Activated naive CD8-positive, alpha-beta T cell treated with anti-CD3 and anti-CD28 coated beads, Interleukin-2, amount 10 ng/mL, durations not matched to agents 7 days and 5 days (primary cell): ENCODE results near the gene SIPA1L2. TPM values are rescaled to one million over a fixed set of nuclear protein-coding genes. Genes with fewer than 3 reads are reported as not detected.

Source experiments
- ATAC-seq: fragments of 150-1000 bp; cut with Tn5 transposase; one replicate; pipeline ENCODE4 v1.10.0; 2021; ENCODE audit warnings: low read depth, moderate library complexity
- POLR2A ChIA-PET: fragments of 350-600 bp; sonication (Branson Sonifier 250); formaldehyde crosslinking; loops from one replicate; lab custom pipeline; 2021; ENCODE audit warnings: antibody characterized with exemption; lab: Charles Lee
- DNase-seq: peaks from one replicate; pipeline ENCODE4 v3.0.0; 2021
- H3K27ac Mint-ChIP-seq: one replicate; pipeline ENCODE4 v1.8.0; 2022; ENCODE audit warnings: mild to moderate bottlenecking, mixed read lengths
- H3K27me3 Mint-ChIP-seq: one replicate; pipeline ENCODE4 v1.8.0; 2022; ENCODE audit warnings: mild to moderate bottlenecking, moderate library complexity, mixed read lengths
- H3K36me3 Mint-ChIP-seq: one replicate; pipeline ENCODE4 v1.8.0; 2021; ENCODE audit warnings: mild to moderate bottlenecking, mixed read lengths
- H3K4me1 Mint-ChIP-seq: one replicate; pipeline ENCODE4 v1.8.0; 2021; ENCODE audit warnings: mixed read lengths
- H3K4me3 Mint-ChIP-seq: one replicate; pipeline ENCODE4 v1.8.0; 2022; ENCODE audit warnings: mild to moderate bottlenecking, moderate library complexity, mixed read lengths
- H3K9me3 Mint-ChIP-seq: one replicate; pipeline ENCODE4 v1.8.0; 2021; ENCODE audit warnings: mixed read lengths
- total RNA-seq, 2 experiments: library from RNA; stranded (reverse); gene quantifications; one replicate each; pipeline ENCODE4 v1.2.3, GENCODE V29; 2021

Gene SIPA1L2, protein sequence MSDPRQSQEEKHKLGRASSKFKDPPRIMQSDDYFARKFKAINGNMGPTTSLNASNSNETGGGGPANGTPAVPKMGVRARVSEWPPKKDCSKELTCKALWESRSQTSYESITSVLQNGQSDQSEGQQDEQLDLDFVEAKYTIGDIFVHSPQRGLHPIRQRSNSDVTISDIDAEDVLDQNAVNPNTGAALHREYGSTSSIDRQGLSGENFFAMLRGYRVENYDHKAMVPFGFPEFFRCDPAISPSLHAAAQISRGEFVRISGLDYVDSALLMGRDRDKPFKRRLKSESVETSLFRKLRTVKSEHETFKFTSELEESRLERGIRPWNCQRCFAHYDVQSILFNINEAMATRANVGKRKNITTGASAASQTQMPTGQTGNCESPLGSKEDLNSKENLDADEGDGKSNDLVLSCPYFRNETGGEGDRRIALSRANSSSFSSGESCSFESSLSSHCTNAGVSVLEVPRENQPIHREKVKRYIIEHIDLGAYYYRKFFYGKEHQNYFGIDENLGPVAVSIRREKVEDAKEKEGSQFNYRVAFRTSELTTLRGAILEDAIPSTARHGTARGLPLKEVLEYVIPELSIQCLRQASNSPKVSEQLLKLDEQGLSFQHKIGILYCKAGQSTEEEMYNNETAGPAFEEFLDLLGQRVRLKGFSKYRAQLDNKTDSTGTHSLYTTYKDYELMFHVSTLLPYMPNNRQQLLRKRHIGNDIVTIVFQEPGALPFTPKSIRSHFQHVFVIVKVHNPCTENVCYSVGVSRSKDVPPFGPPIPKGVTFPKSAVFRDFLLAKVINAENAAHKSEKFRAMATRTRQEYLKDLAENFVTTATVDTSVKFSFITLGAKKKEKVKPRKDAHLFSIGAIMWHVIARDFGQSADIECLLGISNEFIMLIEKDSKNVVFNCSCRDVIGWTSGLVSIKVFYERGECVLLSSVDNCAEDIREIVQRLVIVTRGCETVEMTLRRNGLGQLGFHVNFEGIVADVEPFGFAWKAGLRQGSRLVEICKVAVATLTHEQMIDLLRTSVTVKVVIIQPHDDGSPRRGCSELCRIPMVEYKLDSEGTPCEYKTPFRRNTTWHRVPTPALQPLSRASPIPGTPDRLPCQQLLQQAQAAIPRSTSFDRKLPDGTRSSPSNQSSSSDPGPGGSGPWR (N-terminal part only)
- total RNA-seq, result 1 to 10 TPM in 1 of 2 experiments, under 1 TPM in 1; 0.86 to 1.1 TPM

- Mint-ChIP-seq H3K4me3 (peak within 1 kb of the TSS; percentile 87), H3K27ac (no peak within 1 kb of the TSS), H3K4me1 (peaks cover 12% of the 10 kb centered on the region), H3K9me3 (no peaks in the 10 kb centered on the region), H3K27me3 (peaks cover 58% of the 10 kb centered on the region), H3K36me3 (no peaks in the 10 kb centered on the region)
- POLR2A ChIA-PET, result no interaction called here
- peak; percentile 94 for DNase-seq
- ATAC-seq, result peak; percentile 98
These were observed at the start of gene SIPA1L2 for GRCh38 chr1:232630047-232630893. SIPA1L2 (minus strand) TSS chr1:232630133; CDS start chr1:232515339, 114,794 bp downstream.

- ATAC-seq (no peak), DNase-seq (no peak)
- Mint-ChIP-seq H3K4me1 (no peaks in the 10 kb centered on the region), H3K36me3 (no peaks in the 10 kb centered on the region), H3K27ac (no peak overlapping the region), H3K4me3 (no peak overlapping the region), H3K9me3 (no peaks in the 10 kb centered on the region), H3K27me3 (peaks cover 7% of the 10 kb centered on the region)
- POLR2A ChIA-PET, result no interaction called here
These were observed 48.4 kb upstream of the SIPA1L2 start for GRCh38 chr1:232678185-232678886.

- Mint-ChIP-seq H3K4me3 (no peak overlapping the region), H3K36me3 (no peaks in the 10 kb centered on the region), H3K4me1 (no peaks in the 10 kb centered on the region), H3K27me3 (peaks cover 10% of the 10 kb centered on the region), H3K9me3 (no peaks in the 10 kb centered on the region), H3K27ac (no peak overlapping the region)
- ATAC-seq (no peak), DNase-seq (no peak)
- POLR2A ChIA-PET, result no interaction called here
These were observed 46.4 kb upstream of the SIPA1L2 start for GRCh38 chr1:232676307-232676706.

DNA sequence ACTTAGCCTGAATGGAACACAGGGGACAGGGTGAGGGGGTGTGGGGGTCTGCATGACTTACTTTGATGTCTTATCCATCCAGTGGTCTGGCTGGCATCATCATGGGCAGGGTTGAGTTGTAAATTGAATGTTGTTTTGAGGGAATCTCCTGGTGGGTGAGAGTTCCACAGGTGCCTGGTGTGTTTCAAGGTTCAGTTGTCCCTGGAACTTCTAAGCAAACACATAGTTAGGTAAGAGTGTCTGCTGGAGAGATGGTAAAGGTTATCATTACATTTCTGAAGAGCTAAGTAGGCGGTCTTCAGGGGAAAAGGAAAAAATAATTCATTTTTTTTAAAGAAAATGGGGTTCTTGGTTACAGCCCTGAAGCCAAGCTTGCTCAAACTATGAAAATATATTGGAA is 46.0 kb upstream of the SIPA1L2 start:
- Mint-ChIP-seq H3K9me3 (no peaks in the 10 kb centered on the region), H3K27me3 (peaks cover 10% of the 10 kb centered on the region), H3K4me1 (no peaks in the 10 kb centered on the region), H3K36me3 (no peaks in the 10 kb centered on the region), H3K27ac (no peak overlapping the region), H3K4me3 (no peak overlapping the region)
- no peak for ATAC-seq
- POLR2A ChIA-PET, result no interaction called here
- DNase-seq, result no peak

DNA sequence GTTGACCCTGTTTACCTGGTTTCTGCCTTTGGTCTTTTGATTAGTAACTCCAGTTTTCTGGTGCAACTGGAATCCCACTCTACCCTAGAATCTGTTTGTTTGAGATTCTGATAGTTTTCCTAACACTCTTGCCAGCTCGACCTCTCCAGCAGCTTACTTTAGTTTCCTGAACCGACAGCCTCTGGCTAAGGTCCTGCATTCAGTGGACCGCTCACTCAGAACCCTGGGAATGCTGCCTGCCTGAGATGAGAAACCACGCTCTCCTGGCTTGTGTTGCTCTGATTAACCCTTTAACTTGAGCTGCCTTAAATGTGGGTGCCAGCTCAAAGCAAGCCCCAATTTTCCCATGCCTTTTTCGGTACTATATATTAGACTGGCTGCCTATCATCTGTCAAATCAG is 45.3 kb upstream of the SIPA1L2 start:
- DNase-seq (no peak), ATAC-seq (no peak)
- Mint-ChIP-seq H3K9me3 (no peaks in the 10 kb centered on the region), H3K27ac (no peak overlapping the region), H3K4me3 (no peak overlapping the region), H3K4me1 (no peaks in the 10 kb centered on the region), H3K27me3 (peaks cover 10% of the 10 kb centered on the region), H3K36me3 (no peaks in the 10 kb centered on the region)
- POLR2A ChIA-PET, result no interaction called here

- Mint-ChIP-seq H3K27me3 (peaks cover 8% of the 10 kb centered on the region), H3K27ac (no peak overlapping the region), H3K9me3 (no peaks in the 10 kb centered on the region), H3K4me1 (no peaks in the 10 kb centered on the region), H3K4me3 (no peak overlapping the region), H3K36me3 (no peaks in the 10 kb centered on the region)
- DNase-seq (no peak), ATAC-seq (no peak)
- POLR2A ChIA-PET, result no interaction called here
These were observed 43.3 kb upstream of the SIPA1L2 start for GRCh38 chr1:232673256-232673655.

DNA sequence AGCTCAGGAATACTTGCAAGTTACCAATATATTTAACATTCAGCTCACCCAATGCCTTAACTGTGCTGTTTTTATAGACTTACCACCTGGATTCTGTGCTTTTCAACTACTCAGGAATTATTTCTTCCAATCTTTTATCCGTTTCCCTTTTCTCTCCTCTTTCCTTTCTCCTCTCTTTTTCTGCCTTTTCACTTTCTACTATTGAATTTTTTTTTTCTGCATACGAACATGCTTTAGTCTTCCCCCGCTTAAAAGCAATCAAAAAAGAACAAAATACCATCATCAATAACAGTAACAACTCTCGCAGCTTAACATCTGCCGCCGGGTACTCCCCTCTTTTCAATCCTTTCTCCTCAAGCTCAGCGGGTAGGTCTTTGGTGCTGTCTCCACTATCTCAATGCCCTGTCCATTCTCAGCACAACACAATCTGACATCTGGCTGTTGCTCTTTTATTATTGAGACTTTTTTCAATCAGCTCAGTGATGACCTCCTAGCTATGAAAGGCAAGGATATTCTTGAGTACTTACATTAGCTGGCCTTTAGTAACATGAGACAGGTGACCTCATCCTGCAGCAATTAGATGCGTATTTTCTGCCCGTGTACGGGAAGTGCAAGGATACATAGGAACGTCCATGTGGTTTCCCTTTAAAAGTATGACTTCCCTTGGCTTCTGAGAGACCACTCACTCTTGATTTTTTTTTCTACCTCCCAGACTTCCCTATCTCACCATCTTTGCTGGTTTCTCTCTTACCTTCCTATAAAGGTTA is 40.2 kb upstream of the SIPA1L2 start:
- Mint-ChIP-seq H3K27ac (no peak overlapping the region), H3K27me3 (peaks cover 10% of the 10 kb centered on the region), H3K36me3 (no peaks in the 10 kb centered on the region), H3K4me3 (no peak overlapping the region), H3K9me3 (no peaks in the 10 kb centered on the region), H3K4me1 (peaks cover 8% of the 10 kb centered on the region)
- DNase-seq (no peak), ATAC-seq (no peak)
- POLR2A ChIA-PET, result no interaction called here

DNA sequence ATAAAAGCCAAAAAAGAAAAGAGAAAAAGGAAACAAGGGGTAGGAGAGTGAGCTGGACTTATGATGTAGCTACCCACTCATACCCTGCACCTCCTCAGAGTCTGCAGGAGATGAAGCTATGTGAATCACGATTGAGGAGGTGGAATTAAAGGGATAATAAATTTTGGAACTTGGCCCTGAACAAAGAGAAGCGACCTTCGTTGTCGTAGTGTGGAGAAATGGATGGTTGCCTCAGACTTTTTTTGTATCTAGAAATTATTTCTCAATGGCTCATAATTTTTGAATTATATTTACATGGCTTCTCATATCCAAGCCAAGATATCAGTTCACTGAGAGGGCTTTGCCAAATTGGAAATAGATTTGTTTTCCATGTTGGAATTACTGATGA is 37.8 kb upstream of the SIPA1L2 start:
- POLR2A ChIA-PET, result no interaction called here
- no peak for ATAC-seq
- H3K4me1 Mint-ChIP-seq, result peaks cover 8% of the 10 kb centered on the region
- H3K4me3 Mint-ChIP-seq, result peak overlapping the region; percentile 21
- H3K27ac Mint-ChIP-seq, result no peak overlapping the region
- no peaks in the 10 kb centered on the region for H3K36me3 Mint-ChIP-seq
- no peaks in the 10 kb centered on the region for H3K9me3 Mint-ChIP-seq
- H3K27me3 Mint-ChIP-seq, result peaks cover 5% of the 10 kb centered on the region
- no peak for DNase-seq

- ATAC-seq, result no peak
- peaks cover 8% of the 10 kb centered on the region for H3K4me1 Mint-ChIP-seq
- peak overlapping the region; percentile 21 for H3K4me3 Mint-ChIP-seq
- no peaks in the 10 kb centered on the region for H3K36me3 Mint-ChIP-seq
- peaks cover 2% of the 10 kb centered on the region for H3K27me3 Mint-ChIP-seq
- H3K9me3 Mint-ChIP-seq, result no peaks in the 10 kb centered on the region
- DNase-seq, result no peak
- POLR2A ChIA-PET, result no interaction called here
- no peak overlapping the region for H3K27ac Mint-ChIP-seq
These were observed 37.3 kb upstream of the SIPA1L2 start for GRCh38 chr1:232667094-232667777.

GRCh38 chr1:232664844-232665777 is 35.2 kb upstream of the SIPA1L2 start:
- peaks cover 8% of the 10 kb centered on the region for H3K4me1 Mint-ChIP-seq
- DNase-seq (no peak), ATAC-seq (no peak)
- POLR2A ChIA-PET, result no interaction called here
- no peaks in the 10 kb centered on the region for H3K9me3 Mint-ChIP-seq
- H3K27ac Mint-ChIP-seq, result no peak overlapping the region
- peaks cover 8% of the 10 kb centered on the region for H3K27me3 Mint-ChIP-seq
- no peaks in the 10 kb centered on the region for H3K36me3 Mint-ChIP-seq
- no peak overlapping the region for H3K4me3 Mint-ChIP-seq

- POLR2A ChIA-PET, result no interaction called here
- ATAC-seq, result no peak
- H3K4me3 Mint-ChIP-seq, result no peak overlapping the region
- no peaks in the 10 kb centered on the region for H3K9me3 Mint-ChIP-seq
- no peak for DNase-seq
- peaks cover 18% of the 10 kb centered on the region for H3K27me3 Mint-ChIP-seq
- H3K27ac Mint-ChIP-seq, result no peak overlapping the region
- peaks cover 8% of the 10 kb centered on the region for H3K4me1 Mint-ChIP-seq
- H3K36me3 Mint-ChIP-seq, result no peaks in the 10 kb centered on the region
These were observed 33.0 kb upstream of the SIPA1L2 start for GRCh38 chr1:232662910-232663309.
